HG03439 (cell line): ENCODE results near the gene DEPP1.
A peak's percentile ranks its signal among the peaks of the same experiment; 100 is the strongest.
"Not testable (repeated sequence)": the region's sequence is repeated elsewhere in the genome, so short reads cannot be mapped to it uniquely, and the experiment has no call there.

Source experiments
- ATAC-seq: cut with Tn5 transposase; IDR thresholded peaks from one replicate; pipeline ENCODE4 v1.9.1; 2021; ENCODE audit warnings: mild to moderate bottlenecking, moderate library complexity; ENCODE audit not compliant: unreplicated experiment

The DEPP1 gene

GRCh38 chr10:44978570-44979280 is at the start of gene DEPP1:
DEPP1 (minus strand) TSS chr10:44978809; CDS start chr10:44978030, 779 bp downstream.
- no peak for ATAC-seq

- no peak for ATAC-seq
These were observed 44.8 kb upstream of the DEPP1 start for GRCh38 chr10:45023426-45023825.

GRCh38 chr10:45015590-45015989 is 37.0 kb upstream of the DEPP1 start:
- no peak for ATAC-seq

GRCh38 chr10:45014557-45014956 is 35.9 kb upstream of the DEPP1 start:
- ATAC-seq = not testable (repeated sequence)

GRCh38 chr10:45008524-45009161 is 30.0 kb upstream of the DEPP1 start:
- ATAC-seq = peak; percentile 88

- no peak for ATAC-seq
These were observed 27.8 kb upstream of the DEPP1 start for GRCh38 chr10:45006276-45007030.

- ATAC-seq = no peak
These were observed 26.7 kb upstream of the DEPP1 start for GRCh38 chr10:45005284-45005683.

GRCh38 chr10:45004661-45005060 is 26.1 kb upstream of the DEPP1 start:
- no peak for ATAC-seq

- no peak for ATAC-seq
These were observed 24.9 kb upstream of the DEPP1 start for GRCh38 chr10:45003432-45004000.

GRCh38 chr10:45001381-45002148 is 23.0 kb upstream of the DEPP1 start:
- peak; percentile 76 for ATAC-seq

GRCh38 chr10:45000752-45001380 is 22.3 kb upstream of the DEPP1 start, which contains the start of gene ZNF22:
ZNF22 (plus strand) TSS chr10:45000923; CDS start chr10:45003369, 2,446 bp downstream.
- peak; percentile 76 for ATAC-seq

GRCh38 chr10:45000138-45000751 is 21.6 kb upstream of the DEPP1 start:
- no peak for ATAC-seq

GRCh38 chr10:44998146-44998631 is 19.6 kb upstream of the DEPP1 start:
- no peak for ATAC-seq

- ATAC-seq = no peak
These were observed 18.6 kb upstream of the DEPP1 start for GRCh38 chr10:44997105-44997748.

GRCh38 chr10:44995914-44996669 is 17.5 kb upstream of the DEPP1 start:
- ATAC-seq = no peak

GRCh38 chr10:44995581-44995913 is 16.9 kb upstream of the DEPP1 start:
- no peak for ATAC-seq

GRCh38 chr10:44994752-44995530 is 16.3 kb upstream of the DEPP1 start:
- no peak for ATAC-seq
